Epidermal melanocyte (primary cell): ENCODE data around the gene TMEM258.
A peak's percentile ranks its signal among the peaks of the same experiment; 100 is the strongest.

Source experiments
- DNase-seq: peaks from one replicate; pipeline ENCODE4 v3.0.0; 2011; ENCODE audit warnings: low spot score; ENCODE audit not compliant: insufficient read length

The TMEM258 gene

GRCh38 chr11:61797263-61797944 lies 5.0 kb upstream of the TMEM258 start:
- peak; percentile 81 for DNase-seq

DNA sequence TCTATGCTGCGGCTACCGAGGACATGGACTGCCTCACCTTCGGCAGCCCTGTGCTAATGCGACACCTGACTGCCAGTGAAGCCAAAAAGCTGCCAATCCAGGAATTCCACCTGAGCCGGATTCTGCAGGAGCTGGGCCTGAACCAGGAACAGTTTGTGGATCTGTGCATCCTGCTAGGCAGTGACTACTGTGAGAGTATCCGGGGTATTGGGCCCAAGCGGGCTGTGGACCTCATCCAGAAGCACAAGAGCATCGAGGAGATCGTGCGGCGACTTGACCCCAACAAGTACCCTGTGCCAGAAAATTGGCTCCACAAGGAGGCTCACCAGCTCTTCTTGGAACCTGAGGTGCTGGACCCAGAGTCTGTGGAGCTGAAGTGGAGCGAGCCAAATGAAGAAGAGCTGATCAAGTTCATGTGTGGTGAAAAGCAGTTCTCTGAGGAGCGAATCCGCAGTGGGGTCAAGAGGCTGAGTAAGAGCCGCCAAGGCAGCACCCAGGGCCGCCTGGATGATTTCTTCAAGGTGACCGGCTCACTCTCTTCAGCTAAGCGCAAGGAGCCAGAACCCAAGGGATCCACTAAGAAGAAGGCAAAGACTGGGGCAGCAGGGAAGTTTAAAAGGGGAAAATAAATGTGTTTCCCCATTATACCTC lies 3.6 kb upstream of the TMEM258 start:
- no peak for DNase-seq

DNA sequence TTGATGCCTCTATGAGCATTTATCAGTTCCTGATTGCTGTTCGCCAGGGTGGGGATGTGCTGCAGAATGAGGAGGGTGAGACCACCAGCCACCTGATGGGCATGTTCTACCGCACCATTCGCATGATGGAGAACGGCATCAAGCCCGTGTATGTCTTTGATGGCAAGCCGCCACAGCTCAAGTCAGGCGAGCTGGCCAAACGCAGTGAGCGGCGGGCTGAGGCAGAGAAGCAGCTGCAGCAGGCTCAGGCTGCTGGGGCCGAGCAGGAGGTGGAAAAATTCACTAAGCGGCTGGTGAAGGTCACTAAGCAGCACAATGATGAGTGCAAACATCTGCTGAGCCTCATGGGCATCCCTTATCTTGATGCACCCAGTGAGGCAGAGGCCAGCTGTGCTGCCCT lies 3.1 kb upstream of the TMEM258 start:
- DNase-seq = no peak

DNA sequence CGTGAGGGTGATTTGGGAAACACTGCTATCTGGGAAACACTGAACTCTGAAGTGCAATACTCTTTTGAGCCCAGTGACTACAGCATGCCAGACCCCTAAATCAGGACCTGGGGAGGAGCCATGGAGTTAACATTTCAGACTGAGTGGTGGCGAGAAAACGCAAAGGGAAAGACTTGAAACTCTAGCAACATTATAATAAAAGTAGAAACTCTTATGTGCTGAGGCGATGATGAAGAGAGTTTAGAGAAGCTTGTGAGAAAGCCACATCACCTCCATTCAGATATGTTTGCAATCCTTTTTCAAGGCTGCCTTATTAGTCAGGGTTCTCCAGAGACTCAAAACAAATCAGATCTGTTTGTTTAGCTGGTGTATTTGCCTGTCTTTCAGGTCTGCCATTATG lies 2.2 kb upstream of the TMEM258 start:
- DNase-seq = no peak

GRCh38 chr11:61793829-61794204 lies 1.4 kb upstream of the TMEM258 start:
- DNase-seq = no peak

- no peak for DNase-seq
Observed at GRCh38 chr11:61793083-61793828, 857 bp upstream of the TMEM258 start.

DNA sequence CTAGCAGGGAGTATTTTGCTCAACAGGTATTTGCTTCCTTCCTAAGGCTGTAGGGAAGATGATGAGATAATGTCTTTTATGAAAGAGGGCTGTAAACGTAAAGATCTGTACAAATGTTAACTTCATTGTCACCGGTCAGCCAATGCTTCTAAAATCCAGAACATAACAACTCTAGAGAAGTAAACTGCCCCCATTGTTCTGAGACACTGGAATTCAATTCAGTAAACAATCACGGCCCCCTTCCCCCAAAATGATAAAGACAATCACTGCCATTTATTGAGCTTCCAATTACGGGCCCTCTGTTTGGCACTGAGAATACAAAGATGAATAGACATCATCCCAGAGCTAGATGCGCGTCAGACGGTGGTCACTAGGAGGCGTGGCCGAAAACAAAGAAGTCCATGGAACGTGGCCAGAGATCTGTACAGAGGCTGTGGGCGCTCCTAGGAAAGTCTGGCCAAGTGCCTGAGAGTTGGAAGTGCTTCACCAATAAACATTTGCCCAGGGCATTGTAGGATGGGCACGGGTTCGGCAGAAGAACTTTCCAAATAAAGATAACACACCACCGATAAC lies 576 bp downstream of the TMEM258 start:
- DNase-seq = peak; percentile 67

- no peak for DNase-seq
Observed at GRCh38 chr11:61787928-61788491, 4.4 kb downstream of the TMEM258 start.

- no peak for DNase-seq
Observed at GRCh38 chr11:61785837-61786402, 6.5 kb downstream of the TMEM258 start.

GRCh38 chr11:61784506-61784805 lies 7.9 kb downstream of the TMEM258 start:
- DNase-seq = no peak

DNA sequence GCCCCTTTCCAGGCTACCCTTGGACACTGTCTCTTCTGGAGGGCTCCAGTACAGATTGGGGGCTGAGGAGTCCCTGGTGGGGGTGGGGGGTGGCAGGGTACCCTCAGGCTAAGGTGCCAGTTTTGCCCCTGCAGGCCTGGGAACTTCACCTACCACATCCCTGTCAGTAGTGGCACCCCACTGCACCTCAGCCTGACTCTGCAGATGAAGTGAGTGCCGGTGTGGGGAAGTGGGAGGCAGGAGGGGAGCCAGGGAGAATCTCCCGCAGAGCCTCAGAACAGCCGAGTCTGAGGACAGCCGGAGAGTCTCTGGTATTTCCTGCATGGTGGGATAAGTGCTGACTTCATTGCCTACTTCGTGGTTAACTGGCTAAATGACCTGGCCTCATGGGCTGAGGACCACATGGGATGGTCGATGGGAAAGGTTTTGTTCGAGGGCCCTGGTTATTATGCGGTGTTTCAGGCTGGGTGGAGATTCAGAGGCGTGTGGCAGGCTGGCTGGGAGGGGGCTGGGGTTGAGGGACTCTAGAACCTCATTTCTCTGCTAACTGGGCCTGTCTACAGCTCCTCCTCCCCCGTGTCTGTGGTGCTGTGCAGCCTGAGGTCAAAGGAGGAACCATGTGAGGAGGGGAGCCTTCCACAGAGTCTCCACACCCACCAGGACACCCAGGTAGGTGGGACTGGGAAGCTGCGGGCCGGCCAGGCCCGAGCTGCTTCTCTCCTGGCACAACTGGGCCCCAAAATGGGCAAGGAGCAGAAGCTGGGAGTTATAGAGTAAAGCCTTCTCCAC lies 8.5 kb downstream of the TMEM258 start:
- no peak for DNase-seq

GRCh38 chr11:61782841-61783240 lies 9.6 kb downstream of the TMEM258 start:
- DNase-seq = no peak

DNA sequence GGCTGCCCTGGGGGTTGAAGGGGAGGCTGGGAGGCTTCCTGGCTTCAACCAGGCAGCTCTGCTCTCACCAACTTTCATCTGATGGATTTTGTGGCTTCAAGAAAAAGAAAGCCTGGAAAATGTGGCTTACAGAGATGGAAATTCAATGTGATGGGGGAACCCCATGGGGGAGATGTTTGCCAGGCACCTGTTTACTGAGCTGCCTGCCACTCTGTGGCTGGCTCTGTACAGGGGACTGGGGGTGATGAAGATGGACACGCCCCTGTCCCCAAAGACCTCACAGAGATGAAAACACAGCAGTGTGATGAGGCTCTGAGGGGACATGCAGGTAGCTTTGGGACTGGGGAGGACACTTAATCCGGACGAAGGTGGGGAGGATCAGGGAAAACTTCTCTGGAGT lies 10.1 kb downstream of the TMEM258 start:
- no peak for DNase-seq

DNA sequence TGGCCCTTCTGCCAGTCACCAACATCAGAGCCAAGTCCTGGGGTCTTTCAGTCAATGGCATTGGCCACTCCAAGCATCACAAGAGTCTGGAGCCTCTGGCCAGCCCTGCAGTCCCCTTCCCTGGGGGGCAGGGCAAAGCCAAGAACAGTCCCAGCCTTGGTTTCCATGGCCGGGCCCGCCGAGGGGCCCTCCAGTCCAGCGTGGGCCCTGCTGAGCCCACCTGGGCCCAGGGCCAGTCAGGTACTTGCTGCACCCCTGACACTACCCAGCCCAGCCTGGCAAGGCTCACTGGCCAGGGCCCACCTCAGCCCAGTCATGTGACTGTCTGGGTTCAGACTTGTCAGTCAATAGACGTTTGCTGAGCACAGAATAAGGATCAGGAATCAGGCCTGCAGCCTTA lies 10.8 kb downstream of the TMEM258 start:
- DNase-seq = no peak

DNA sequence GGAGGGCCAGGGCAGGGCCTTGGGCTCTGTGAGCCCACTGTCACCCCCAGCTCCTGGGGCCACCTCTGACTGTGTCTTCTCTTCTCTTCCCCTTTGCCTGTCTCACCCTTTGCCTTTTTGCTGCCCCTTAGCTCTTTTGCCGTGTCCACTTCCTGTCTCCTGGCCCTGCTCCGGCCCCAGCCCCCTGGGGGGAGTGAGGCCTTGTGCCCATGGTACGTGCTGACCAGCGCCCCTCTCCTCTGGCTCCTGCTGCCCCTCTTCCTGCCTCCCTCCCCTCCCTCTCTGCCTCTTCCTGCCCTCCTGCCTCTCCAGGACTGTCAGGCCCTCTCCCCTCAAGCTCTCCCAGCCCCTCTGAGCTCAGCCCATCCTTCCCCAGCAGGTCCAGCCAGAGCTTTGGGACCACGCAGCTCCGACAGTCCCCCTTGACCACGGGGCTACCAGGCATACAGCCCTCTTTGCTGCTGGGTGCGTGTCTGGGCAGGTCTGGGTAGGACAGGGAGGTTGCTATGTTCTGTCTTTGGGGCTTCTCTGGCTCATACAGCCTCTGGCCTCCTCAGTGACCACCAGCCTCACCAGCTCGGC lies 11.7 kb downstream of the TMEM258 start:
- no peak for DNase-seq

DNA sequence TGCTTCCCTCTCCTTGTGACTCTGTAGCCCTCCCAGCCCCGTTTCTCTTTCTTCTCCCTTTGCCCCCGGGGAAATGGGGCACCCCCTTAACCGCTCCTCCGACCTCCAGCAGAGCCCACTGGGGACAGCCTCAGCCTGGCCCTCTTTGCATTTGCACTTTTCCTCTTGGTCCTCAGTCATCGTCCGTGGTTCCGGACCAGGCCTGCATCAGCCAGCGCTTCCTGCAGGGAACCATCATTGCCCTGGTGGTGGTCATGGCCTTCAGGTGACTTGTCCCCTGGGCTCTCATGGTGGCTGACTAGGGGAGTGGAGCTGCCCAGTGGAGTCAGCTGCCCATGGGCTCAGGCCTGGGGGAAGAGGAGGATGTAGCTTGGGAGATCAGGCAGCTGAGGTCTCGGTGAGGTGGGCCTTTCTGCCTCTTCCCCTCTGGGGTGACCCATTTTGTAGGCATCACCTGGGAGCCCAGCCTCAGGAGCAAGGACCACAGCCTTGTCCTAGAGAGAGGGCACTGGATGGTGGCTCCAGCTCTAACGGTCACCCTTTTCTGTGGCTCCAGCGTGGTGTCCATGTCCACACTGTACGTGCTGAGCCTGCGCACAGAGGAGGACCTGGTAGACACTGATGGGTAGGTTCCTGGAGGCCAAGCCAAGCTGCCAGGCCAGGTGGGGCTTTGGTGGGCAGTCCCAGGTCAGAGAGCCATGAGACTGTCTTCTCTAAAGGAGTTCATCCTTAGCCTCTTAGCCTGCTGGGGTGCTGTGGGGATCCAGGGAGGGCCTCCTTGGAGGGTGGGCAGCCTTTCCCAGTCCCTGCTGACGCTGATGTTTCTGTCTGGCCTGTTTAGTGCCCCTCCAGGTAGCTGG lies 12.5 kb downstream of the TMEM258 start:
- DNase-seq = no peak

GRCh38 chr11:61778920-61779650 lies 13.3 kb downstream of the TMEM258 start:
- DNase-seq = no peak

GRCh38 chr11:61778357-61778886 lies 14.0 kb downstream of the TMEM258 start:
- no peak for DNase-seq
